RWPE1 (cell line): ENCODE data around the gene AFDN.

Experiments used
- CTCF ChIA-PET: fragments of 350-600 bp; sonication (Branson Sonifier 250); formaldehyde crosslinking; extraction: SDS; loops from one replicate; lab custom pipeline; 2021; lab: Yijun Ruan, JAX
- POLR2A ChIA-PET: fragments of 400-600 bp; formaldehyde crosslinking; extraction: SDS; loops from one replicate; lab custom pipeline; 2020; ENCODE audit warnings: antibody characterized with exemption; ENCODE audit not compliant: low non-redundant PET; lab: Yijun Ruan, JAX
- DNase-seq: peaks from one replicate; pipeline ENCODE4 v3.0.0; 2012; ENCODE audit warnings: low spot score
- H3K27ac ChIP-seq: fragments of 450-650 bp; 2 replicates; pipeline ENCODE4 v1.5.1; 2017
- TF ChIP-seq, protein P1 (sequence below): fragments of 450-650 bp; conservative IDR thresholded peaks from 2 replicates; pipeline ENCODE4 v1.5.1; 2017; ENCODE audit warnings: low read depth, mild to moderate bottlenecking

The AFDN gene

DNA sequence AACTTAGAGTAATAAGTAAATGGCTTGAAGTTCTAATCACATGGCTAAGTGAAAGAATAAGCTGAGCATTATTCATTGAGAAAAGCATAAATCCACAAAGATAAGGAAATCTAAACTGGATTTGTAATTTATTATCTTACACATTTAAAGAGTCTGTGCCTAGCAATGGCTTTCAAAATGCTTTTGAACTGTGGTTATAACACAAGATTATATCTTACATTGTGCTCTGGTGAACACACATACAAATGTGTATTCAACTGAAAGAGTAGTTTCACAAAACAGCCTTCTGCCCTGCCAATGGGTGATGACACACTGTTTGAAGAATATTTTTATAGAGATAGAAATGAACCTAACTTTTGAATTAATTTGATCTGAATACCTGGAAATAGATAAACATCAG lies 83.3 kb downstream of the AFDN start:
- ChIA-PET POLR2A (no interaction called here), CTCF (no interaction called here)
- no peak for DNase-seq
- TF ChIP-seq, protein P1, sequence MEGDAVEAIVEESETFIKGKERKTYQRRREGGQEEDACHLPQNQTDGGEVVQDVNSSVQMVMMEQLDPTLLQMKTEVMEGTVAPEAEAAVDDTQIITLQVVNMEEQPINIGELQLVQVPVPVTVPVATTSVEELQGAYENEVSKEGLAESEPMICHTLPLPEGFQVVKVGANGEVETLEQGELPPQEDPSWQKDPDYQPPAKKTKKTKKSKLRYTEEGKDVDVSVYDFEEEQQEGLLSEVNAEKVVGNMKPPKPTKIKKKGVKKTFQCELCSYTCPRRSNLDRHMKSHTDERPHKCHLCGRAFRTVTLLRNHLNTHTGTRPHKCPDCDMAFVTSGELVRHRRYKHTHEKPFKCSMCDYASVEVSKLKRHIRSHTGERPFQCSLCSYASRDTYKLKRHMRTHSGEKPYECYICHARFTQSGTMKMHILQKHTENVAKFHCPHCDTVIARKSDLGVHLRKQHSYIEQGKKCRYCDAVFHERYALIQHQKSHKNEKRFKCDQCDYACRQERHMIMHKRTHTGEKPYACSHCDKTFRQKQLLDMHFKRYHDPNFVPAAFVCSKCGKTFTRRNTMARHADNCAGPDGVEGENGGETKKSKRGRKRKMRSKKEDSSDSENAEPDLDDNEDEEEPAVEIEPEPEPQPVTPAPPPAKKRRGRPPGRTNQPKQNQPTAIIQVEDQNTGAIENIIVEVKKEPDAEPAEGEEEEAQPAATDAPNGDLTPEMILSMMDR = no peak
- no peak overlapping the region for H3K27ac ChIP-seq

DNA sequence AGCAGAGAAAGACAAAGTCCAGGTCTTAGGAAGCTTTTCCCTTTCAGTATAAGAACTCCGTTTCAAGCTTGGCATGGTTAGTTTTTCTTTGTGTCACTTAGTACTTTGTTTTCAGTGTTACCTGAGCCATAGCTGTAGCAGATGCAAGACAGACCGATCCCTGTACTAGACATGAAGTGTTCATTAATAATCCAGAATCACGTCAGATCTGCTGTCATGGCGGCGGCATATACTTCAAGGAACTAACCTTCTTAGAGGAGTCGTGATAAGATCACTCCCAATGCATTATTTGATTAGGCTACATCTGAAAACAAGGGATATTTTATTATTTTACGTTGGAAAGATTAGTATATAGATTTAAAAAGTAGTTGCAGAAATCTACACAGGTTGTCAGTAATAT lies 83.9 kb downstream of the AFDN start:
- POLR2A ChIA-PET = no interaction called here

DNA sequence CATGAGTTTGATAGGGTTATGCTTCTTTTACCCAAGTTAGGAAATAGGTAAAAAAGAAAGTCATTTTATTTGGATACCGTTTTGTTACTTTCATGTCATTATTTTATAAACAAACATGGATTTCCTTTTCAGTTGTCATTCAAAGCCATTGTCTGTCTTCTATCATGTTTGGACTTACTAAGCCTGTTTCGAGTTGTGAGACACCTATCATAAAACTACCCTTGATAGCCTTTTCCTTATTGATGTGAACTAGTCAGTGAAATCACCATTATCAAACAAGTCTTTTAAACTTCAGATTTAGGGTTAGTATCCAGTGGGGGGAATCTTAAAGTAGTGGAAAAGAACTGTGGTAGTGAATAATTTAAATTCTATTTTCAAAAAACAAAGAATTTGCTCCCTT lies 85.8 kb downstream of the AFDN start:
- CTCF ChIA-PET = no interaction called here
- POLR2A ChIA-PET = no interaction called here
- TF ChIP-seq, protein P1 = no peak
- DNase-seq = no peak
- no peak overlapping the region for H3K27ac ChIP-seq

More for the DNA sequence above, 83.9 kb downstream of the AFDN start:
- TF ChIP-seq, protein P1 = no peak
- CTCF ChIA-PET = interaction anchor here (0.6 kb wide), 1 partner anchor 355 kb away, joined by 3 read pairs; no protein-coding TSS in a partner anchor
- DNase-seq = no peak
- no peak overlapping the region for H3K27ac ChIP-seq

DNA sequence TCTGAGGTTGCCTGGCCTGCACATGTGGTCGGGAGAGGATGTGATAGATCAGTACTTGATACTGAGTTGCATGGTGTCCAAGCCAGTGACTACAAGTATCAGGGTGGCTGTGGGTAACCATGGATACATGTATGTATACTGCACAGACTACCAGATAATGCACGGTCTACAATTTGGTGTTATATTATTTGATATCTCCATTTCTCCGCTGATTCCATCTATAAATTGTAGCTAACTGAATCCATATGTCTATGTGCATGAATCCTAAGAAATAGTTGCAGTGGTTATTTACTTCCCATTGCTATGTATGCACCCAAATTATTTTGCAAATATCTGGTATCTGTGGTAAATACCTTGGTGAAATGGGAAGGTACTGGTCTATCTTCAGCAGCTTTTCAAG lies 87.0 kb downstream of the AFDN start:
- DNase-seq = no peak
- POLR2A ChIA-PET = no interaction called here

DNA sequence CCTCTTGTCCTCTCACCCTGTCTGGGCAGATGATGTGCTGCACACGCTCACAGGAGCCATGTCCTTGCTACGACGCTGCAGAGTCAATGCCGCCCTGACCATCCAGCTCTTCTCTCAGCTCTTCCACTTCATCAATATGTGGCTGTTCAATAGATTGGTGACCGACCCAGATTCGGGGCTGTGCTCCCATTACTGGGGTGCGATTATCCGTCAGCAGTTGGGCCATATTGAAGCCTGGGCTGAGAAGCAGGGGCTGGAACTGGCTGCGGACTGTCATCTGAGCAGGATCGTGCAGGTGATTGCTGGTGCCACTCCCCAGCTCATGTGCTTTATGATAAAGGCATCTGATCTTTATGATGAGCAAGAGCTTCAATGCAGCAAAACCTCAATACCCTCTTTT lies 88.4 kb downstream of the AFDN start:
- TF ChIP-seq, protein P1 = no peak
- ChIA-PET CTCF (no interaction called here), POLR2A (no interaction called here)
- no peak overlapping the region for H3K27ac ChIP-seq
- no peak for DNase-seq

More for the DNA sequence above, 87.0 kb downstream of the AFDN start:
- H3K27ac ChIP-seq = no peak overlapping the region
- TF ChIP-seq, protein P1 = no peak
- CTCF ChIA-PET = no interaction called here

DNA sequence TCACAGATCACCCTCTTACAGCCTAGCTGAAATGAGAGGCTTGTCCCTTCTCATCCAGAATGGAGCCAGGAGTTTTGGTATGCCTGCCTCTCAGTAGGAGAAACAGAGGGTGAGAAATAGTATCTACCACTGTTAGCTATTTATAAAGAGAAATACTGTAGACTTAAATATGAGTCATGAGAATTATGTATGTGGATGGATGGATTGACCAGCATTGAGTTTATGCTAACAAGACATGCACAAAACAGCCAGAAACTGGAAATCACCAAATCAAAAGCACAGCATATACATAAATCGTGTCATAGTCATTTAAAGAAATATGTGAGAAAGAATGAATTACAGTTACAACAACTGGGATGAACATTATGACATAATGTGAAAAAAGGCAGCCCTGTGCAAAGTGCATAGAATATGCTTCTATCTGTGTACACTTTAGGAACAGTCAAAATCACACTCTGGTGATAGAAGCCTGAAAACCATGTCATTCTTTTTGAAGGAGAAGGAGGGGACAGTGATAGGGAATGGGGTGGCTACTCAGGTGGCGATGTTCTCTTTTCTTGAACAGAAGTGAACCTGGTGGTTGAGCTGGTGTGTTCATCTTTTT lies 90.9 kb downstream of the AFDN start:
- no peak overlapping the region for H3K27ac ChIP-seq
- CTCF ChIA-PET = interaction anchor here (1.0 kb wide), 1 partner anchor 19 kb away, joined by 3 read pairs; no protein-coding TSS in a partner anchor
- DNase-seq = no peak
- TF ChIP-seq, protein P1 = no peak
- POLR2A ChIA-PET = no interaction called here
